ENCODE results near the gene ARMH3.
"Not testable (repeated sequence)": the region's sequence is repeated elsewhere in the genome, so short reads cannot be mapped to it uniquely, and the experiment has no call there.

The ARMH3 gene, protein sequence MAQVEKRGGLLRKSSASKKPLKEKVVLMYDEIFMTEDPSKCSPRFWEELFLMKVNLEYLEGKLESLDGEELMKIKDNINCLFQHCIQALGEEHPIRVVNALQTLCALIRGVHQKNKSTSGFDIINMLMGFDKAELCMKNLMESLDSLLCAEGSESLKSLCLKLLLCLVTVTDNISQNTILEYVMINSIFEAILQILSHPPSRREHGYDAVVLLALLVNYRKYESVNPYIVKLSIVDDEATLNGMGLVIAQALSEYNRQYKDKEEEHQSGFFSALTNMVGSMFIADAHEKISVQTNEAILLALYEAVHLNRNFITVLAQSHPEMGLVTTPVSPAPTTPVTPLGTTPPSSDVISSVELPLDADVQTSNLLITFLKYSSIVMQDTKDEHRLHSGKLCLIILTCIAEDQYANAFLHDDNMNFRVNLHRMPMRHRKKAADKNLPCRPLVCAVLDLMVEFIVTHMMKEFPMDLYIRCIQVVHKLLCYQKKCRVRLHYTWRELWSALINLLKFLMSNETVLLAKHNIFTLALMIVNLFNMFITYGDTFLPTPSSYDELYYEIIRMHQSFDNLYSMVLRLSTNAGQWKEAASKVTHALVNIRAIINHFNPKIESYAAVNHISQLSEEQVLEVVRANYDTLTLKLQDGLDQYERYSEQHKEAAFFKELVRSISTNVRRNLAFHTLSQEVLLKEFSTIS

DNA sequence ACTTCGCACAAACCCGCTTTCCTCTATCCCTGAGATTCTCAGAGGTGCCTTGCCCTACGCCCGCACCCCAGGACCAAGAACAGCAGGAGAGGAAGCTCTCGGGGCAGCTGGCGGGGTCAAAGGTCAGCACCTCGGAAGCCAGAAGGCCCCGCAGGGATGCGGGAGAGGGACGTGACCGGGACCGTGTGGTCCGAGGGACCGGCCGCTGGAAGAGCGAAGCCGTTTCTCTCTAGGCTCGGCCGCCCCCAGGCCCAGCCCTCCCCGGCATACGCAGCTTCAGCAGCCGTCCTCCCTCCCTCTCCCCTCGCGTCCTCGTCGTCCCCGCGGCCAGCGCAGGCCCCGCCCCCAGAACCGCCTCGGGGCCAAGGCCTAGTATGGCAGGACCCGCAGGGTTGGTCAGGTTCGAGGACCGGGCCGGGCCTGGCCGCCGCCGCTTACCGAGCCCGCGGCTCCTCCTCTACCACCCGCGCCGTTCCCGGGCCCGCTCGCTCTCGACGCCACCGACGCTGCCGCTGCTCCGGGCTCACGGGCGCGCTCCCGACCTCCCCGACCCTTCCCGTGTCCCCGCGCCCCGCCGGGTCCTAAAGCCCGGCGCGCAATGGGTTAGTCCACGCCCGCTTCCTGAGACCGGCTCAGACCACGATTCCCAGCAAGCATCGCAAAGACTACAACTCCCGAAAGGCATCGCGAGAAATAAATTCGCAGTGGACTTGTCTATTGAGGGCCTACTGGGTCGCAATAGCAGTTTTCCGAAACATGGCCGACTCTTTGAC is at the start of gene ARMH3:
ARMH3 (minus strand) TSS at position 527 of the 773 bp plus-strand sequence. CDS start 16,059 bp downstream, outside the sequence.
- DNase-seq: peak; percentile 98

DNA sequence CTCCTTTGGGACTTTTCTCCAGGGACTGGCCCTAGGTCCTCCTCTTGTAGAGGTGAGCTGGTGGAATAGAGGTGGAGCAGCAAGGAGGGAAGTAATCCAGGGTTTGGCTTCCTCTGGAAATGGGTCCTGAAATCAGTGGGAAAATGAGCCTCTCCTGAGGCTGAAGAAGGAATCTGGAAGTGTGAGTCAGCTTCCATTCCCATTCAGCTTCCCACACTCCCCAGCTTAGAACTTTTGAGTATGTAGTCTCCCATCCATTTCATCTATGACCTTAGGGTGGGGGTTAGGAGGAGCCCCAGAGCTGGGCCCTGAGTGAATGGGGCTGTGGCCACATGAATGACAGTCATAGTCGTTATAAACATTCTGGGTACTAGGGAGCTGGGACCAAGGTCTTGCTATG is 46.4 kb upstream of the ARMH3 start:
- DNase-seq: no peak

DNA sequence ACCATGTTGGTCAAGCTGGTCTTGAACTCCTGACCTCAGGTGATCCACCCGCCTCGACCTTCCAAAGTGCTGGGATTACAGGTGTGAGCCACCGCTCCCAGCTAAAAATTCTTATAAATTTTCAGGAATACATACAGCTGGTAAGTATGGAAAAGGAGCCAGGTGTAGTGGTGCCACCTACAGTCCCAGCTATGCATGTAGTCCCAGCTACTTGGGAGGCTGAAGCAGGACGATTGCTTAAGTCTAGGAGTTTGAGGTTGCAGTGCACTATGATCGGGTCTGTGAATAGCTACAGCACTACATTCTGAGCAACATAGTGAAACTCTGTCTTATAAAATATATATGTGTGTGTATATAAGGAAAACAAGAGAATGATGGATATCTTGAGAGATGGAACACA is 45.2 kb upstream of the ARMH3 start:
- DNase-seq: no peak

DNA sequence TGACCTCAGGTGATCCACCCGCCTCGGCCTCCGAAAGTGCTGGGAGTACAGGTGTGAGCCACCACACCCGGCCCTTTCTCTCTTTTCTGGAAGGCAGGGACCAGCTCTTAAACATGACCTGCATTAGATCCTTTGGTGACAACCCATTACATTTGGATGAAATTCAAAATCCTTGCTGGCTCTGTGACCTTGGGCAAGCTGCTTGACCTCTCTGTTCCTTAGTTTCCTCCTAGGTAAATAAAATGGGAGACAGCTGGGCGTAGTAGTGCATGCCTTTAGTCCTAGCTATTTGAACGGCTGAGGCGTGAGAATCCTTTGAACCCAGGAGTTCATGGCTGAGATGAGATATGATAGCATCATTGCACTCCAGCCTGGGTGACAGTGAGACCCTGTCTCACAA is 40.5 kb upstream of the ARMH3 start:
- DNase-seq: no peak

DNA sequence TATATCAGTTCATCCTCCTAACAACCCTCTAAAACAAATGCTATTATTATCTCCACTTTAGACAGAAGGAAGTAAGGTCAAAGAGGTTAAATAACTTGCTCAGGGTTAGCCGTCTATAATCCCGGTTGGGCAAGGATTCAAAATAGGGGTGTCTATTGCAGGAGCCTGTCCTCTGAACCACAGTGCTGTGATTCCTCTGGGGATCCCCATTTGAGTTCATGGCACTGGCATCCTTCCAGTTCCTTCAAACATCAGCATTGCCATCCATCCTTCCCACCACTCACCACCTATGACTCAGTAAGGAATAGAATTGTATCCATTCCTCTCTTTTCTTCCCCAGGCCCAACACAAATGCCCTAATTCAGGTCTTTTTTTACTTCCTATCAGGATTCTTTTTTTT is 34.8 kb upstream of the ARMH3 start:
- no peak for DNase-seq

DNA sequence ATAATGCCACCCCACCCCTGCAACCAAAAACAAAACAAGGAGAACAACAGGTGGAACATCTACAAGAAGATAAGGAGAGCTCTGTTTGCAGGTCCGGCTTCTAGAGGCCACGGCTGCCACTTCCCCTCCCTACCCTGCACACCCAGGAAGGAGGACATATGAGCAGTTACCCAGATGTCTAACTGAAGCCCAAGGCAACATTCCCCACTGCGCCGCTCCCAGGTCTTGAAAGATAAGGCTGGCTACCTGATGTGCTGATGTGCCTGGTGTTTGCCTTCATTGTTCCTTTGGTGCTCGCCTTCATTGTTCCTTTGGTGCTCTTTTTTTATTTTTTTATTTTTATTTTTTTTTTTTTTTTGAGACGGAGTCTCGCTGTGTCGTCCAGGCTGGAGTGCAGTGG is 30.2 kb upstream of the ARMH3 start:
- DNase-seq: peak; percentile 13

DNA sequence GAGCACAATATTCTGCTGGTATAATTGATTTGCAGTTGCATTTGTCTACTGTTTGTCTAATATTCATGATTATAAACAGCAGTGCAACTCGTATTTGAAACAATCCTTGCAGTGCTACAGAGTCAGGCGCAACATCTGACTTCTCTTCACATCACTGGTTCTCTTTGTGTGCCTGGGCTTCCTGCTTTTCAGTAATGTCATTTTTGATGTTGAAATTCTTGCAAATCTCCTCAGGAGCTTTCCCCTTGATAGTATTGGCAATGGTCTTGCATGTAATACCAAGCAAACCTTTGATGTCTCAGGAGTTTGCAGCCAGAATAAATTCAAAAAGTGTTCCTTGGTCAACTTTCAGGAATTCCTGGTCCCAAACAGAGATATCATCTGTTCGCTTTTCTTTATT is 29.4 kb upstream of the ARMH3 start:
- no peak for DNase-seq

DNA sequence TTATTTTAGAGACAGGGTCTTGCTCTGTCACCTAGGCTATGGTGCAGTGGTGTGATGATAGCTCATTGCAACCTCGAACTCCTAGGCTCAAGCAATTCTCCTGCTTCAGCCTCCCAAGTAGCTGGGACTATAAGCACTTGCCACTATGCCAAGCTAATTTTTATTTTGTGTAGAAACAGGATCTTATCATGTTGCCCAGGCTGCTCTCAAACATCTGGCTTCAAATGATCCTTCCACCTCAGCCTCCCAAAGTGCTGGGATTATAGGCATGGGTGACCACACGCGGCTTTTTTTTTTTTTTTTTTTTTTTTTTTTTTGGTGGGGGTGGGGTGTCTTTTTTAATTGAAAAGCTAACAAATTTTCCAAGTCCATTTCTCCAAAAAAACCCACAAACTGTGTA is 27.6 kb upstream of the ARMH3 start:
- DNase-seq: no peak

DNA sequence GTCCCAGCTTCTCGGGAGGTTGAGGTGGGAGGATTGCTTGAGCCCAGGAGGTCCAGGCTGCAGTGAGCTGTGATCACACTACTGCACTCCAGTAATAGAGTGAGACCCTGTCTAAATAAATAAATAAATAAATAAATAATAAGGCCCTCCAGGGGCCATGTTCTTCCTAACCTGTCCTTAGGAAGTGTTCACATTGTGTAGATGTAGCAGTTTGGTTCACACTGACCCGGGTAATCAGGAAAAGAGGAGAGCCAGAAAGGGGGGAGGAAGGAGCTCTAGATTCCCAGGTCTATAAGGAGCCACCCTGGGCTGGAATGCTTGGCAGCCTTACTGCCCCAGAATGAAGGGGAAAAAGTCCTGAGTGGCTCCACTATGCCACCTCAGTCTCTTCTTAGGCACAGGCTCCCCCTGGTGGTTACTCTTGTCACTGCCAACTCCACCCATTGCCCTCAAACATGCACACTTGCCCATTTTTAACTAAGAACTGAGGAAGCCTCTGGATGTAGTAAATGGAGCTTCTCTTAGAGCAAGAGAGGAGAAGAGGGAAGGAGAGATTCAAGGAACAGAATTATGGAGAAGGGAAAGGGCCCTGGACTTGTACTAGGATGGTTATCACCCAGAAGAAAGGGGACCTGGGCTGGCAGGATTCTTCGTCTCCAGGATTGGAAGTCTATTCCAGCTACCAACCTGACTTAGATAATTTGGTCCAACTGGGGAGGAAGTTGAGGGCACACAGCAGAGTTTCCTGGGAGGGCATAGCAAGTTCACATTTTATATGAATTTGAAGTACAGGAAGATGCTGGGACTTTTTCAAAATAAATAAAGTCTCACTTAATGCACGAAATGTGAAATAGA is 16.9 kb upstream of the ARMH3 start:
- peak; percentile 70 for DNase-seq

DNA sequence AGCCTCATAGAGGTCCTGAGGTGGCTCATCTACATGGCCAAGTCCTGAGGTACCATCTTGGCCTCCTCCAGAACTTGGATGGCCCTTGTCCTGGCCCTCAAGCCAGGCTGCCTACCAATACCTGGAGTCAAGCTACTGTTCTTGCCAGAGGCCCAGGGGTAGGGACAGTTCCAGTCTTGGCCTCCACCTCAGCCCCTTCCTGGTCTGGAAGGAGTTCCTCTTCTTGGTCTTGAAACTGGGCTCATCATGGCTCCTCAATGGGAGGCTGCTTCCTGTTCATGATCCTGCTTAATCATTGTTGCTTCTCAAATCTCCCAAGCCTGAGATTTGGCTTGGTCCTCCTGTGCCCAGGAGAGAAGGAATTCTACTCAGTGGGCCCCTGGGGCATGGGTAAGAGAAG is 13.1 kb upstream of the ARMH3 start:
- DNase-seq: no peak

DNA sequence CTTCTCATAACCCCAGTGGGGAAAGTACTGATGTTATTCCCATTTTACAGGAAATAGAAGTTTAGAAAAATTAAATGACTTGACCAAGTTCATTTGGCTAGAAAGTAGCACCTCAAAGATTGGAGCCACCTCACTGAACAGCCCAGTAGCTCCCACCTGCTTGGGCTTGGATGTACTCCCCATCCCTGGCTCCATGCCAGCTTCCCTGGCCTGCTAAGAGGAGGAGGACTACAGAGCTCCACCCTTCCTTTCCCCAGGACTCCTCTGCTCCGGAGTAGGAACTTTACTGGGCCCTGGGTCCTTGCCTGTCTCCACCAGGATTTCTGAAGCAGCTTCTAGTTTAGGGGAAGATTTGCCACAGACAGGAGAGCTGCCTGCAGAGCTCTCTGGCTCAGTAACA is 12.2 kb upstream of the ARMH3 start:
- peak; percentile 53 for DNase-seq

DNA sequence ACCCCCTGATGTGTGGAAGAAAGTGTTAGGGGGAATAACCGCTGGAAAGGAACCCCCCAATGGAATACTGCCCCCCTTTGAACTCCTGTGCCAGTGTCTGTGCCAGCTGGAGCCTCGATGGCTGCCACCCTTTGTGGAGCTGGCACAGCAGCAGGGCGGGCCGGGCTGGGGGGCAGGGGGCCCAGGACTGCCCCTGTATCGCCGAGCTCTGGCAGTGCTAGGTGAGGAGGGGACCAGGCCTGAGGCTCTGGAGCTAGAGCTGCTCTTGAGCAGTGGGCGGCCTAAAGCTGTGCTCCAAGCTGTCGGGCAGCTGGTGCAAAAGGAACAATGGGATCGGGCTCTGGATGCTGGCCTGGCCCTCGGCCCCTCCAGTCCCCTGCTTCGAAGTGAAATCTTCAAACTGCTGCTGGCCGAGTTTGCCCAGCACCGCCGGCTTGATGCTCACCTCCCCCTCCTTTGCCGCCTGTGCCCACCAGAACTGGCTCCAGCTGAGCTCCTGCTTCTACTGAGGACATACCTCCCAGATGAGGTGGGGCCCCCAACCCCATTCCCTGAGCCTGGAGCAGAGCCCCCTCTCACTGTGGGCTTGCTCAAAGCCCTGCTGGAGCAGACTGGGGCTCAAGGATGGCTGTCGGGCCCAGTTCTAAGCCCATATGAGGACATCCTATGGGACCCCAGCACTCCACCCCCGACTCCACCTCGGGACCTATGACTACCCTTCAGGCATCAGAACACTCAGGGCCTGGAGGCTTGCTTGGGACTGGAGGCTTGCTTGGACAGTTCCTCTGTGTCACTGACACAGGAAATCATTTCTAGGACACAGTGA is 11.3 kb upstream of the ARMH3 start:
- DNase-seq: no peak

DNA sequence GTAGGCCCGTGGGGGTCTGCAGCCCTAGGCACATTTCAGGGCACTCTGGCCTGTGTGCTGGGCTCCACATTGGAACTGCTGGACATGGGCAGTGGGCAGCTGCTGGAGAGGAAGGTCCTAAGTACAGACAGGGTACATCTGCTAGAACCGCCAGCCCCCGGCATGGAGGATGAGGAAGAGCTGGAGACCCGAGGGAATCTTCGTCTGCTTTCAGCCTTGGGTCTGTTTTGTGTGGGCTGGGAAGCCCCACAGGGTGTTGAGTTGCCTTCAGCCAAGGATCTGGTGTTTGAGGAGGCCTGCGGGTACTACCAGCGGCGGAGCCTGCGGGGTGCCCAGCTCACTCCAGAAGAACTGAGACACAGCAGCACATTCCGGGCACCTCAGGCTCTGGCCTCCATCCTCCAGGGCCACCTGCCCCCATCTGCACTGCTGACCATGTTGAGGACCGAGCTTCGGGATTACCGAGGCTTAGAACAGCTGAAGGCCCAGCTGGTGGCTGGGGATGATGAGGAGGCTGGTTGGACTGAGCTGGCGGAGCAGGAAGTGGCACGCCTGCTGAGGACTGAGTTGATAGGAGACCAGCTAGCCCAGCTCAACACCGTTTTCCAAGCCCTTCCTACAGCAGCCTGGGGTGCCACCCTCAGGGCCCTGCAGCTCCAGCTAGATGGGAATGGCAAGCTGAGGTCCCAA is 10.6 kb upstream of the ARMH3 start:
- no peak for DNase-seq

DNA sequence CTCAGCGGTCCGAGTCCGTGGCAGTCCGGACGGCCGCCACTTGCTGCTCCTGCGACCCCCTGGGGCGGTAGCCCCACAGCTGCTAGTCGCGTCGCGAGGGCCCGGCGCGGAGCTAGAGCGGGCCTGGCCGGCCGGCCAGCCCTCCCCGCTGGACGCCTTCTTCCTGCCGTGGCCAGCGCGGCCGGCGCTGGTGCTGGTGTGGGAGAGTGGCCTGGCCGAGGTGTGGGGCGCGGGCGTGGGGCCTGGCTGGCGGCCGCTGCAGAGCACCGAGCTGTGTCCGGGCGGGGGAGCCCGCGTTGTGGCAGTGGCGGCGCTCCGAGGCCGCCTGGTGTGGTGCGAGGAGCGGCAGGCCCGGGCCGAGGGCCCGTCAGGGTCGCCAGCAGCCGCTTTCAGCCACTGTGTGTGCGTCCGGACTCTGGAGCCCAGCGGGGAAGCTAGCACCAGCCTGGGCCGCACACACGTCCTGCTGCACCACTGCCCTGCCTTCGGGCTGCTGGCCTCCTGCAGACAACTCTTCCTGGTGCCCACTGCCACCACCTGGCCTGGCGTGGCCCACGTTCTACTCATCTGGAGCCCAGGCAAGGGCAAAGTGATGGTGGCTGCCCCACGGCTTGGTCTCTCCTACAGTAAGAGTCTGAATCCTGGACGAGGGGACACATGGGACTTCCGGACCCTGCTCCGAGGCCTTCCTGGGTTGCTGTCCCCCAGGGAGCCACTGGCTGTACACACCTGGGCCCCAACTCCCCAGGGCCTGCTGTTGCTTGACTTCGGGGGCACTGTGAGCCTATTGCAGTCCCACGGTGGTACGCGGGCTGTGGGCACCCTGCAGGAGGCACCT is 9.8 kb upstream of the ARMH3 start:
- peak; percentile 55 for DNase-seq

DNA sequence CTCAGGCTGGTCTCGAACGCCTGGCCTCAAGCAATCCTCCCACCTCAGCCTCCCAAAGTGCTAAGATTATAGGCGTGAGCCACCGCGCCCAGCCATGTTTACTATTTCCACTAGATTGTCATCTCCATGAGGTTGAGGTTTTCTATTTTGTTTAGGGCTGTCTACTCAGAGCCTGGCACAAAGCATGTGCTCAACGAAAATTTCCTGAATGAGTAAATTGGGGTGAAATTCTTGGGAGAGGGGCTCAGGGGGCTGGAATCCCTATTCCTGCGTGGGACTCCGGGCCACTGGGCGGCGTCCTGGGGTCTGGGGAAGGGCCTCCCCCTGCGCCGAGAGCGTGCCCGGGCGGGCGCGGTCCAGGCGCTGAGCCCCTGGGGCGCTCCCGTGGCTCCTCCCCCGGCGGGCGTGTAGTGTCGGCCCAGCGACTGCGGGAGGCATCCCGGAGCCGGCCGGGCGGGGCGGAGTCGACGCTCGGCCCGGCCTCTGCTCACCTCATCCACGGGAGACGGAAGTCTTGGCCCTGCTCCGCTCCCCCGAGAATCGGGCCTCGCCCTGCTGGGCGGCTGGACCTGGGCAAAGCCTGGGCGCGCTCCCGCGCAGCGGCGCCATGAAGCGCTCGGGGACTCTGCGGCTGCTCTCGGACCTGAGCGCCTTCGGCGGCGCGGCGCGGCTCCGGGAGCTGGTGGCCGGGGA is 9.0 kb upstream of the ARMH3 start, which contains the start of gene HPS6:
HPS6 (plus strand) TSS at position 482 of the 693 bp plus-strand sequence; CDS start at position 608, 126 bp downstream.
- peak; percentile 91 for DNase-seq

DNA sequence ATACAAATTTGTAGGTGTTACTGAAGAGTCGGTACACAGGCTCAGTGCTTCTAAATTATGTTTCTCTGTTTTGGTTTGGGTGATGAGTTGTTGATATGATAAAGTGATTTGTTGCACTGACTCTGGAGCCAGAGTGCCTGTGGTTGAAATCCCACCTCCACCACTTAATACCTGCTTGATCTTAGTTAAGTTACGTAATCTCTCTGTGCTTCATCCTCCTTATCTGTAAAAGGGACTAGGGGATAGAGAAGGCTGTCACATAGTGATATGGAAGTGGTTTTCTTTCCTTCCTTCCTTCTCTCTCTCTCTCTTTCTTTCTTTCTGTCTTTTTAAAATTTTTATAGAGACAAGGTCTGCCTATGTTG is 8.5 kb upstream of the ARMH3 start:
- DNase-seq: no peak

DNA sequence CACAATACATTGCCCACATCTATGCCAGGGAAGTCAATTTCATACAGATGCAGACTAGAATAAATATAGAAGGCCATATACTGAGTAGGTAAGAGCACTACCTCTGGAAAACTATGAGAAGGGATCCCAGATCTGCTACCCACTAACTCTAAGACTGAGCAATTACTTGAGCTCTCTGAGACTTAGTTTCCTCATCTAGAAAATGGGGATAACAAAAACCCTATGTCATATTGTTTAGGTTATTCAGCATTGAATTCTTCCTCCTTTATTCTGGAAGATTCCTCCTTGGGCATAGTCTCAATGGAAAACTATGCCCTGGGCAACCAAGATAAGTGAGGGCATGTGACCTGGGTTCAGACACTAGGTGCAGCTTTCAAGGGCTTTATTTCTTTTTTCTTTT is 4.0 kb upstream of the ARMH3 start:
- DNase-seq: no peak

DNA sequence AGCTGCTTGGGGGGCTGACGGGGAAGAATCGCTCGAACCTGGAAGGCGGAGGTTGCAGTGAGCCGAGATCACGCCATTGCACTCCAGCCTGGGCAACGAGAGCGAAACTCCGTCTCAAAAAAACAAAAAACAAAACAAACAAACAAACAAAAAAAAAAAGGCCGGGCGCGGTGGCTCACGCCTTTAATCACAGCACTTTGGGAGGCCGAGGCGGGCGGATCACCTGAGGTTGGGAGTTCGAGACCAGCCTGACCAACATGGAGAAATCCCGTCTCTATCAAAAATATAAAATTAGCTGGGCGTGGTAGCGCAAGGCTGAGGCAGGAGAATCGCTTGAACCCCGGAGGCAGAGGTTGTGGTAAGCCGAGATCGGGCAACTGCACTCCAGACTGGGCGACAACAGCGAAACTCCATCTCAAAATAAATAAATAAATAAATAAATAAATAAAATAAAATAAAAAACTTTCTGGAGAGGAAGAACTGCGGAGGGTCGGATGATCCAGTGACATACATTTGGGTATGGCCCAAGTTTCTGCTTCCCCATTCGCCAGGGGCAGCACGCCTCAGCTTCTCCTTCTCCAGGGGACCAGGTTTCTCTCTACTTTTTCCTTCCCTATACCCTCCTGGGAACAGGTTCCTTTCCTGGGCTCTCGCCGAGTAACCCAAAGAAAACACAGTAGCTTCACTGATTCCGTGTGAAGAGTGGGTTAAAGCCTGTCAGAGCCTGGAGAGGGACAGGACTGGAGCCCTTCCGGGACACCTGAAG is 909 bp downstream of the ARMH3 start:
- DNase-seq: not testable (repeated sequence)

DNA sequence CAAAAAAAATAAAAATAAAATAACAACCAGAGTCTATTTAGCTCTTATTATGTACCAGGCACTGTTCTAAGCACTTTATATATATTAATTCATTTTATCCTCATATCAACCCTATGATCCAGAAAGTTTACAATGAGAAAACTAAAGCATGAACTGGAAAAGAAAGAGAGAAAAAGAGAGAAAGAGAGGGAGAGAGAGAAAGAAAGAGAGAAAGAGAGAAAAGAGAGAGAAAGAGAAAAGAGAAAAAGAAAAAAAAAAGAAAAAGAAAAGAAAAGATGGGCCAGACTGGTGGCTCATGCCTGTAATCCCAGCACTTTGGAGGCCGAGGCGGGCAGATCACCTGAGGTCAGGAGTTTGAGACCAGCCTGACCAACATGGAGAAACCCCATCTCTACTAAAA is 9.9 kb downstream of the ARMH3 start:
- DNase-seq: no peak
